ENCODE results near the gene NRTN.
A peak's percentile ranks its signal among the peaks of the same experiment; 100 is the strongest.
"Not testable (repeated sequence)": the region's sequence is repeated elsewhere in the genome, so short reads cannot be mapped to it uniquely, and the experiment has no call there.

The NRTN gene

GRCh38 chr19:5828661-5829566 is 24.0 kb downstream of the NRTN start:
- in situ Hi-C loops (cut with HindIII; ENCODE audit: low pct_ligation_motif_present, low pct_unique_long_range_greater_than_20kb, low sequenced_read_pairs): no loop called here
- DNase-seq: peak; percentile 24

- no peak for DNase-seq
- in situ Hi-C loops (cut with HindIII; ENCODE audit: low pct_ligation_motif_present, low pct_unique_long_range_greater_than_20kb, low sequenced_read_pairs): no loop called here
Observed at GRCh38 chr19:5829567-5830310, 24.9 kb downstream of the NRTN start.

- DNase-seq: no peak
- in situ Hi-C loops (cut with HindIII; ENCODE audit: low pct_ligation_motif_present, low pct_unique_long_range_greater_than_20kb, low sequenced_read_pairs): no loop called here
Observed at GRCh38 chr19:5831159-5831558, 26.3 kb downstream of the NRTN start.

- no peak for DNase-seq
- in situ Hi-C loops (cut with HindIII; ENCODE audit: low pct_ligation_motif_present, low pct_unique_long_range_greater_than_20kb, low sequenced_read_pairs): no loop called here
Observed at GRCh38 chr19:5832061-5832460, 27.2 kb downstream of the NRTN start.

GRCh38 chr19:5832527-5833216 is 27.8 kb downstream of the NRTN start:
- DNase-seq: no peak
- in situ Hi-C loops (cut with HindIII; ENCODE audit: low pct_ligation_motif_present, low pct_unique_long_range_greater_than_20kb, low sequenced_read_pairs): no loop called here

- DNase-seq: peak; percentile 39
- in situ Hi-C loops (cut with HindIII; ENCODE audit: low pct_ligation_motif_present, low pct_unique_long_range_greater_than_20kb, low sequenced_read_pairs): no loop called here
Observed at GRCh38 chr19:5837761-5838352, 33.0 kb downstream of the NRTN start.

GRCh38 chr19:5838353-5839064 is 33.6 kb downstream of the NRTN start:
- no peak for DNase-seq
- in situ Hi-C loops (cut with HindIII; ENCODE audit: low pct_ligation_motif_present, low pct_unique_long_range_greater_than_20kb, low sequenced_read_pairs): no loop called here

- no peak for DNase-seq
- in situ Hi-C loops (cut with HindIII; ENCODE audit: low pct_ligation_motif_present, low pct_unique_long_range_greater_than_20kb, low sequenced_read_pairs): no loop called here
Observed at GRCh38 chr19:5839065-5840017, 34.5 kb downstream of the NRTN start, which contains the start of gene FUT6. TSS of gene FUT6 (minus strand) at chr19:5839702. CDS start at chr19:5832567, 7,135 bp downstream.

- DNase-seq; in situ Hi-C loops (cut with HindIII; ENCODE audit: low pct_ligation_motif_present, low pct_unique_long_range_greater_than_20kb, low sequenced_read_pairs): not testable (repeated sequence)
Observed at GRCh38 chr19:5841735-5842111, 36.9 kb downstream of the NRTN start.

- in situ Hi-C loops (cut with HindIII; ENCODE audit: low pct_ligation_motif_present, low pct_unique_long_range_greater_than_20kb, low sequenced_read_pairs): no loop called here
- no peak for DNase-seq
Observed at GRCh38 chr19:5843295-5843927, 38.5 kb downstream of the NRTN start.

GRCh38 chr19:5844456-5845433 is 39.9 kb downstream of the NRTN start:
- in situ Hi-C loops (cut with HindIII; ENCODE audit: low pct_ligation_motif_present, low pct_unique_long_range_greater_than_20kb, low sequenced_read_pairs): no loop called here
- DNase-seq: no peak

- DNase-seq; in situ Hi-C loops (cut with HindIII; ENCODE audit: low pct_ligation_motif_present, low pct_unique_long_range_greater_than_20kb, low sequenced_read_pairs): not testable (repeated sequence)
Observed at GRCh38 chr19:5847846-5848245, 43.0 kb downstream of the NRTN start.

- DNase-seq; in situ Hi-C loops (cut with HindIII; ENCODE audit: low pct_ligation_motif_present, low pct_unique_long_range_greater_than_20kb, low sequenced_read_pairs): not testable (repeated sequence)
Observed at GRCh38 chr19:5848621-5849020, 43.8 kb downstream of the NRTN start.

- in situ Hi-C loops (cut with HindIII; ENCODE audit: low pct_ligation_motif_present, low pct_unique_long_range_greater_than_20kb, low sequenced_read_pairs): no loop called here
- DNase-seq: no peak
Observed at GRCh38 chr19:5850189-5850588, 45.3 kb downstream of the NRTN start.

GRCh38 chr19:5850743-5851293 is 46.0 kb downstream of the NRTN start:
- DNase-seq: peak; percentile 47
- in situ Hi-C loops (cut with HindIII; ENCODE audit: low pct_ligation_motif_present, low pct_unique_long_range_greater_than_20kb, low sequenced_read_pairs): no loop called here
